ENCODE measurements around the gene APOO.

The APOO gene

DNA sequence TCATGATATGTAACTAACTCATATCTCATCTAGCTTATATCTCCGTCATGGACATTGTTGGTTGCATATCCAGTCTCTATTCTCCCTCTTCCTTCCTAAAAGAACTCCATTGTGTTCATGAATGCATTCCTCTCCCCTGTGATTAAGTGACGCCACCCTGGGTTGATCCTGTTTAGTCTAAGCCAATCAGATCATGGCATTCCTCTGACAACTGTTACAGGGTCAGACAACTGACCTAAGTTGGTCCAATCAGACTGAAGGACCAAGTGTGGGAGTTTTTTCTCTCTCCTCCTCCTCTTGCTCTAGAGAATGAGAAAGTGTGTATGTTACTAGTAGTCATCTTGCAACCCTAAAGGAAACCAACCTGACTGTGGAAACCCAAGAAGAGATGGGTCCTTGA is 3.6 kb downstream of the APOO start:
- H3K27ac ChIP-seq (ENCODE audit: low read depth, low read length), result no peak overlapping the region
- H3K79me2 ChIP-seq (ENCODE audit: control insufficient read depth, insufficient read depth, low read length, poor library complexity), result no peaks in the 10 kb centered on the region
- H3K4me2 ChIP-seq (ENCODE audit: low read length), result no peak overlapping the region
- H2BK12ac ChIP-seq (ENCODE audit: low read length), result no peak overlapping the region
- no peak overlapping the region for H3K18ac ChIP-seq (ENCODE audit: low read length)
- no peak overlapping the region for H4K8ac ChIP-seq (ENCODE audit: low read depth, low read length)
- peaks cover 2% of the 10 kb centered on the region for H3K79me1 ChIP-seq (ENCODE audit: low read length)
- H3K27me3 ChIP-seq (ENCODE audit: insufficient read depth, low read length), result no peaks in the 10 kb centered on the region
- H3K9ac ChIP-seq (ENCODE audit: low read length), result no peak overlapping the region
- no peak overlapping the region for H2BK120ac ChIP-seq (ENCODE audit: insufficient read depth, low read length, poor library complexity)
- DNase-seq, result no peak
- H3K9me3 ChIP-seq (ENCODE audit: insufficient read depth, low read depth, low read length), result no peaks in the 10 kb centered on the region
- H4K91ac ChIP-seq (ENCODE audit: low read depth, low read length), result no peak overlapping the region
- no peak overlapping the region for H2AFZ ChIP-seq (ENCODE audit: insufficient read depth, low read length, poor library complexity)
- H2AK5ac ChIP-seq (ENCODE audit: low read length), result no peak overlapping the region
- no peak overlapping the region for H3K4ac ChIP-seq (ENCODE audit: low read depth, low read length)
- no peak overlapping the region for H3K23ac ChIP-seq (ENCODE audit: low read length)
- WGBS (ENCODE audit: extremely low coverage, insufficient coverage, insufficient read length), result no CpG with 5 or more reads among the region's 2 CpGs
- no peak overlapping the region for H3K4me3 ChIP-seq (ENCODE audit: low read depth, low read length)
- peaks cover 0 to 3% of the 10 kb centered on the region in 2 experiments for H3K4me1 ChIP-seq (ENCODE audit: control insufficient read depth in 1 of 2, insufficient read depth in 2 of 2, low read length in 2 of 2)
- no peak overlapping the region for H4K12ac ChIP-seq (ENCODE audit: low read depth, low read length)
- no peak overlapping the region for H2BK5ac ChIP-seq (ENCODE audit: low read depth, low read length, poor library complexity)
- H3K36me3 ChIP-seq (ENCODE audit: control insufficient read depth in 1 of 2, insufficient read depth in 2 of 2, low read length in 2 of 2), result no peaks in the 10 kb centered on the region
- no peak overlapping the region for H3K14ac ChIP-seq (ENCODE audit: low read length)

DNA sequence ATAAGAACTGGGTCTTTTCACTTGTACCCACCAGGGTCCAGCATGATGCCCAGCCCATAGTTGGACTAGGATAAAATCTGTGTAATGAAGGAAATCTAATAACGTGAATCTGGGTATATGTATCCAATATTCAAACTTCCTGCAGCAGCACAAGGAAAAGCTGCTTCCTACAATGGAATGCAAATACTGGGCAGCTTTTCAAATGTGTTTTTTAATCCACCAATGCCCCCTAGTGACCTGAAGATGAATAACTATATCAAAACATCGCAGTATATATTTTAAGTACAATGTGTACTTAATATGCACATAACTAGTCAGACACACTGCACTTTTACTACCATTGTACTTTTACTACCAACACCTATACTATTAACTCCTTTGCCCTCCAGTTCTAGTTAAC is 5.3 kb downstream of the APOO start:
- no peak overlapping the region for H4K12ac ChIP-seq (ENCODE audit: low read depth, low read length)
- no peak overlapping the region for H2AFZ ChIP-seq (ENCODE audit: insufficient read depth, low read length, poor library complexity)
- H2BK5ac ChIP-seq (ENCODE audit: low read depth, low read length, poor library complexity), result no peak overlapping the region
- H3K4me3 ChIP-seq (ENCODE audit: low read depth, low read length), result no peak overlapping the region
- no peak overlapping the region for H3K18ac ChIP-seq (ENCODE audit: low read length)
- H4K91ac ChIP-seq (ENCODE audit: low read depth, low read length), result no peak overlapping the region
- no peak overlapping the region for H2AK5ac ChIP-seq (ENCODE audit: low read length)
- no peak overlapping the region for H4K8ac ChIP-seq (ENCODE audit: low read depth, low read length)
- no CpG with 5 or more reads among the region's 2 CpGs for WGBS (ENCODE audit: extremely low coverage, insufficient coverage, insufficient read length)
- no peak overlapping the region for H2BK12ac ChIP-seq (ENCODE audit: low read length)
- no peaks in the 10 kb centered on the region for H3K9me3 ChIP-seq (ENCODE audit: insufficient read depth, low read depth, low read length)
- H2BK120ac ChIP-seq (ENCODE audit: insufficient read depth, low read length, poor library complexity), result no peak overlapping the region
- H3K23ac ChIP-seq (ENCODE audit: low read length), result no peak overlapping the region
- H3K79me1 ChIP-seq (ENCODE audit: low read length), result no peaks in the 10 kb centered on the region
- no peaks in the 10 kb centered on the region for H3K36me3 ChIP-seq (ENCODE audit: control insufficient read depth in 1 of 2, insufficient read depth in 2 of 2, low read length in 2 of 2)
- peaks cover 0 to 3% of the 10 kb centered on the region in 2 experiments for H3K4me1 ChIP-seq (ENCODE audit: control insufficient read depth in 1 of 2, insufficient read depth in 2 of 2, low read length in 2 of 2)
- DNase-seq, result peak in 1 of 2 donors; percentile 76
- H3K4ac ChIP-seq (ENCODE audit: low read depth, low read length), result no peak overlapping the region
- H3K27ac ChIP-seq (ENCODE audit: low read depth, low read length), result no peak overlapping the region
- H3K27me3 ChIP-seq (ENCODE audit: insufficient read depth, low read length), result no peaks in the 10 kb centered on the region
- no peaks in the 10 kb centered on the region for H3K79me2 ChIP-seq (ENCODE audit: control insufficient read depth, insufficient read depth, low read length, poor library complexity)
- no peak overlapping the region for H3K14ac ChIP-seq (ENCODE audit: low read length)
- H3K9ac ChIP-seq (ENCODE audit: low read length), result no peak overlapping the region
- H3K4me2 ChIP-seq (ENCODE audit: low read length), result no peak overlapping the region

DNA sequence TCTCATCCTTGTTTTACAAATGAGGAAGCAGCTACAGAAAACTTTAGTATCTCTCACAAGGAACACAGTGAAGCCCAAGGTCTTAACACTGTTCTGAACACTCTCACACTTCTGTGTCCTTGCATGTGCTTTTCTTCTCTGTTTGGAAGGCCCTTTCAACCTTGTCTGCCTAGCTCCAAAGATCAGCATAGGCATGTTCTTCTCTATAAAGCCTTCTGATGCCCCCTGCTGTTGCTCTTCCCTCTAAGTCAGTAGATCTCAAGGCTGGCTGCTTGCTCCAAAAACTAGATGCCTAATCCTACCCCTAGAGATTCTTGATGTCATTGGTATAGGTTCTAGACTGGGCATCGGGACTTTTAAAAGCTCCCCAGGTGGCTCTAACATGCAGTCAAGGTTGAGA is 5.9 kb downstream of the APOO start:
- Histone ChIP-seq H3K4me3 (ENCODE audit: low read depth, low read length) (no peak overlapping the region), H3K4me2 (ENCODE audit: low read length) (no peak overlapping the region), H2AFZ (ENCODE audit: insufficient read depth, low read length, poor library complexity) (no peak overlapping the region), H3K14ac (ENCODE audit: low read length) (no peak overlapping the region), H2AK5ac (ENCODE audit: low read length) (no peak overlapping the region), H3K9ac (ENCODE audit: low read length) (no peak overlapping the region), H3K27ac (ENCODE audit: low read depth, low read length) (no peak overlapping the region), H3K36me3 (ENCODE audit: control insufficient read depth in 1 of 2, insufficient read depth in 2 of 2, low read length in 2 of 2) (no peaks in the 10 kb centered on the region), H4K8ac (ENCODE audit: low read depth, low read length) (no peak overlapping the region), H3K18ac (ENCODE audit: low read length) (no peak overlapping the region), H3K23ac (ENCODE audit: low read length) (no peak overlapping the region), H2BK12ac (ENCODE audit: low read length) (no peak overlapping the region), H4K12ac (ENCODE audit: low read depth, low read length) (no peak overlapping the region), H3K79me2 (ENCODE audit: control insufficient read depth, insufficient read depth, low read length, poor library complexity) (no peaks in the 10 kb centered on the region), H3K27me3 (ENCODE audit: insufficient read depth, low read length) (no peaks in the 10 kb centered on the region), H3K4me1 (ENCODE audit: control insufficient read depth in 1 of 2, insufficient read depth in 2 of 2, low read length in 2 of 2) (peaks cover 0 to 3% of the 10 kb centered on the region in 2 experiments), H3K4ac (ENCODE audit: low read depth, low read length) (no peak overlapping the region), H2BK120ac (ENCODE audit: insufficient read depth, low read length, poor library complexity) (no peak overlapping the region), H2BK5ac (ENCODE audit: low read depth, low read length, poor library complexity) (no peak overlapping the region), H4K91ac (ENCODE audit: low read depth, low read length) (no peak overlapping the region), H3K9me3 (ENCODE audit: insufficient read depth, low read depth, low read length) (no peaks in the 10 kb centered on the region), H3K79me1 (ENCODE audit: low read length) (no peaks in the 10 kb centered on the region)
- DNase-seq, result peak; percentile 59 to 78
- no CpG with 5 or more reads among the region's 1 CpG for WGBS (ENCODE audit: extremely low coverage, insufficient coverage, insufficient read length)

DNA sequence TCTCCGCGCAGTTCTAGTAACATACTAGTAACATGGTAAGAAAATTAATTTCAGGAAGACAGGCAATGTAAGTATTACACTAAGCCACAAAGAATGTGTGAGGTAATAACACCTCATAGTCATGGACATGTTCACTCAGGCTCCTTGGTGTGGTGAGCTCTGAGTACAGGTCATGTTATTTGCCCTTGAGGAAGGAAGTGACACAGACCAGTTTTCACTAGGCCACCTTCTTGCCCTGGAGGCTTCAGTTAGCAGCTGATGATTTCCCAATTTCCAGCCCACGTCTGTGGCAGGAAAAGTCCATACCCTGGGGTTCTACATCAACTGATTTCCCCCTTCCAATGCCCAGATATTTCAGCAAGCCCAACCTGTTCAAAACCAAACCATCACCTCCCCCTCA is 6.7 kb downstream of the APOO start:
- no peak overlapping the region for H2AFZ ChIP-seq (ENCODE audit: insufficient read depth, low read length, poor library complexity)
- no peak overlapping the region for H4K8ac ChIP-seq (ENCODE audit: low read depth, low read length)
- no peak overlapping the region for H3K9ac ChIP-seq (ENCODE audit: low read length)
- H3K27me3 ChIP-seq (ENCODE audit: insufficient read depth, low read length), result no peaks in the 10 kb centered on the region
- WGBS (ENCODE audit: extremely low coverage, insufficient coverage, insufficient read length), result no CpG with 5 or more reads among the region's 3 CpGs
- peaks cover 0 to 3% of the 10 kb centered on the region in 2 experiments for H3K4me1 ChIP-seq (ENCODE audit: control insufficient read depth in 1 of 2, insufficient read depth in 2 of 2, low read length in 2 of 2)
- no peak overlapping the region for H4K91ac ChIP-seq (ENCODE audit: low read depth, low read length)
- no peak overlapping the region for H3K27ac ChIP-seq (ENCODE audit: low read depth, low read length)
- no peaks in the 10 kb centered on the region for H3K79me2 ChIP-seq (ENCODE audit: control insufficient read depth, insufficient read depth, low read length, poor library complexity)
- H3K4me2 ChIP-seq (ENCODE audit: low read length), result no peak overlapping the region
- no peak overlapping the region for H3K4me3 ChIP-seq (ENCODE audit: low read depth, low read length)
- no peak overlapping the region for H4K12ac ChIP-seq (ENCODE audit: low read depth, low read length)
- H3K79me1 ChIP-seq (ENCODE audit: low read length), result no peaks in the 10 kb centered on the region
- no peaks in the 10 kb centered on the region for H3K9me3 ChIP-seq (ENCODE audit: insufficient read depth, low read depth, low read length)
- H3K23ac ChIP-seq (ENCODE audit: low read length), result no peak overlapping the region
- no peak overlapping the region for H2BK5ac ChIP-seq (ENCODE audit: low read depth, low read length, poor library complexity)
- no peak overlapping the region for H3K18ac ChIP-seq (ENCODE audit: low read length)
- no peak overlapping the region for H2AK5ac ChIP-seq (ENCODE audit: low read length)
- H3K14ac ChIP-seq (ENCODE audit: low read length), result no peak overlapping the region
- H3K36me3 ChIP-seq (ENCODE audit: control insufficient read depth in 1 of 2, insufficient read depth in 2 of 2, low read length in 2 of 2), result no peaks in the 10 kb centered on the region
- no peak overlapping the region for H3K4ac ChIP-seq (ENCODE audit: low read depth, low read length)
- DNase-seq, result peak; percentile 79 to 90
- no peak overlapping the region for H2BK120ac ChIP-seq (ENCODE audit: insufficient read depth, low read length, poor library complexity)
- no peak overlapping the region for H2BK12ac ChIP-seq (ENCODE audit: low read length)
